Ishikawa (cell line): ENCODE measurements around the gene RFX2.

ENCODE experiments used
- CEBPB ChIP-seq: IDR thresholded peaks from 2 replicates; pipeline ENCODE4 v1.6.1; 2012
- CREB1 ChIP-seq: IDR thresholded peaks from 2 replicates; pipeline ENCODE4 v1.6.1; 2012; ENCODE audit warnings: low read depth
- EGR1 ChIP-seq: IDR thresholded peaks from 2 replicates; pipeline ENCODE4 v1.6.1; 2012
- EP300 ChIP-seq: IDR thresholded peaks from 2 replicates; pipeline ENCODE4 v1.6.1; 2012; ENCODE audit warnings: borderline replicate concordance
- FOXM1 ChIP-seq: IDR thresholded peaks from 2 replicates; pipeline ENCODE4 v1.6.1; 2012; ENCODE audit warnings: low read depth, borderline replicate concordance
- MAX ChIP-seq: IDR thresholded peaks from 2 replicates; pipeline ENCODE4 v1.6.1; 2012
- NFIC ChIP-seq: IDR thresholded peaks from 2 replicates; pipeline ENCODE4 v1.6.1; 2012
- RAD21 ChIP-seq: IDR thresholded peaks from 2 replicates; pipeline ENCODE4 v1.6.1; 2012; ENCODE audit warnings: low read depth
- REST ChIP-seq: IDR thresholded peaks from 2 replicates; pipeline ENCODE4 v1.6.1; 2012; ENCODE audit warnings: low read depth, mild to moderate bottlenecking
- TAF1 ChIP-seq: IDR thresholded peaks from 2 replicates; pipeline ENCODE4 v1.6.1; 2012; ENCODE audit warnings: low read depth, mild to moderate bottlenecking
- TCF12 ChIP-seq: IDR thresholded peaks from 2 replicates; pipeline ENCODE4 v1.6.1; 2012; ENCODE audit warnings: low read depth
- TEAD4 ChIP-seq: IDR thresholded peaks from 2 replicates; pipeline ENCODE4 v1.6.1; 2012
- USF1 ChIP-seq: IDR thresholded peaks from 2 replicates; pipeline ENCODE4 v1.6.1; 2012
- YY1 ChIP-seq: IDR thresholded peaks from 2 replicates; pipeline ENCODE4 v1.6.1; 2012; ENCODE audit warnings: low read depth
- ZBTB7A ChIP-seq: IDR thresholded peaks from 2 replicates; pipeline ENCODE4 v1.6.1; 2012; ENCODE audit warnings: low read depth

Gene RFX2

GRCh38 chr19:6098574-6098973 lies 11.7 kb downstream of the RFX2 start:
- no peak for TF ChIP-seq CREB1
- TF ChIP-seq YY1, result no peak
- TF ChIP-seq REST, result no peak
- TF ChIP-seq RAD21, result no peak
- no peak for TF ChIP-seq USF1
- no peak for TF ChIP-seq TEAD4
- TF ChIP-seq CEBPB, result no peak
- TF ChIP-seq TAF1, result no peak
- no peak for TF ChIP-seq MAX
- no peak for TF ChIP-seq ZBTB7A
- TF ChIP-seq EP300, result no peak

GRCh38 chr19:6097911-6098310 lies 12.4 kb downstream of the RFX2 start:
- no peak for TF ChIP-seq ZBTB7A

GRCh38 chr19:6095760-6096159 lies 14.5 kb downstream of the RFX2 start:
- no peak for TF ChIP-seq USF1
- no peak for TF ChIP-seq TEAD4
- TF ChIP-seq CEBPB, result no peak
- TF ChIP-seq CREB1, result no peak
- TF ChIP-seq EP300, result no peak
- no peak for TF ChIP-seq ZBTB7A
- no peak for TF ChIP-seq TAF1
- TF ChIP-seq NFIC, result no peak
- no peak for TF ChIP-seq YY1
- TF ChIP-seq REST, result no peak
- TF ChIP-seq TCF12, result no peak

- TF ChIP-seq RAD21 (no peak), FOXM1 (no peak), REST (no peak), TAF1 (no peak), CEBPB (no peak), TEAD4 (0 out of 2 replicates have a peak, but pooled peaks have one; percentile 35), USF1 (0 out of 2 replicates have a peak, but pooled peaks have one; percentile 2), MAX (peak; percentile 66), EGR1 (no peak)
These were observed 17.7 kb downstream of the RFX2 start for GRCh38 chr19:6092329-6093286.
